BE2C (cell line): Measurements from ENCODE around the gene ADPGK. TPM values are rescaled to one million over a fixed set of nuclear protein-coding genes. Genes with fewer than 3 reads are reported as not detected.

ENCODE experiments used
- DNase-seq: peaks from one replicate; pipeline ENCODE4 v3.0.0-alpha.2; 2020
- H3K27me3 ChIP-seq: fragments of 250-450 bp; sonication (Bioruptor Pico); 2 replicates; pipeline ENCODE4 v1.5.1; 2020; ENCODE audit warnings: mild to moderate bottlenecking
- H3K36me3 ChIP-seq: fragments of 250-450 bp; sonication (Bioruptor Pico); 2 replicates; pipeline ENCODE4 v1.5.1; 2020; ENCODE audit warnings: mild to moderate bottlenecking
- H3K4me1 ChIP-seq: fragments of 250-450 bp; sonication (Bioruptor Pico); 2 replicates; pipeline ENCODE4 v1.5.1; 2020
- H3K4me3 ChIP-seq: 2 replicates; pipeline ENCODE4 v1.5.1; 2011; ENCODE audit warnings: low read depth, low read length
- H3K9me3 ChIP-seq: fragments of 250-450 bp; sonication (Bioruptor Pico); 2 replicates; pipeline ENCODE4 v1.5.1; 2020
- CTCF ChIP-seq: IDR thresholded peaks from 2 replicates; pipeline ENCODE4 v1.5.1; 2012; ENCODE audit warnings: mild to moderate bottlenecking, low read depth, low read length
- polyA plus RNA-seq: library from polyadenylated mRNA; unstranded; fragments of >200 nt; gene quantifications from one replicate; pipeline ENCODE4 v1.2.1, GENCODE V29; 2012; ENCODE audit warnings: low read depth, missing spikeins; ENCODE audit not compliant: insufficient read length, insufficient read depth

ADPGK gene
- polyA plus RNA-seq, result 25.7 TPM

- H3K4me1 ChIP-seq, result no peaks in the 10 kb centered on the region
- H3K27me3 ChIP-seq, result no peaks in the 10 kb centered on the region
- H3K36me3 ChIP-seq, result no peaks in the 10 kb centered on the region
- peak; percentile 57 for TF ChIP-seq CTCF
- peak within 1 kb of the TSS; percentile 91 for H3K4me3 ChIP-seq
- H3K9me3 ChIP-seq, result no peaks in the 10 kb centered on the region
- peak; percentile 93 for DNase-seq
These were observed at the start of gene ADPGK for GRCh38 chr15:72783640-72784455. Gene ADPGK, minus strand, starts transcription at chr15:72783758. Its CDS starts 67 bp downstream, at chr15:72783691.

- no peak for TF ChIP-seq CTCF
- no peak for DNase-seq
These were observed 43.7 kb upstream of the ADPGK start for GRCh38 chr15:72827226-72827625.

GRCh38 chr15:72826611-72827010, 43.1 kb upstream of the ADPGK start:
- no peaks in the 10 kb centered on the region; the same call in 1 of the 2 replicates for H3K27me3 ChIP-seq
- TF ChIP-seq CTCF, result no peak
- no peaks in the 10 kb centered on the region for H3K36me3 ChIP-seq
- no peaks in the 10 kb centered on the region for H3K9me3 ChIP-seq
- no peak overlapping the region for H3K4me3 ChIP-seq
- DNase-seq, result no peak
- no peaks in the 10 kb centered on the region for H3K4me1 ChIP-seq

More at GRCh38 chr15:72827226-72827625, 43.7 kb upstream of the ADPGK start:
- no peaks in the 10 kb centered on the region for H3K4me1 ChIP-seq
- H3K4me3 ChIP-seq, result no peak overlapping the region
- H3K9me3 ChIP-seq, result no peaks in the 10 kb centered on the region
- no peaks in the 10 kb centered on the region for H3K36me3 ChIP-seq
- H3K27me3 ChIP-seq, result no peaks in the 10 kb centered on the region; the same call in 1 of the 2 replicates

GRCh38 chr15:72825829-72826228, 42.3 kb upstream of the ADPGK start:
- Histone ChIP-seq H3K4me3 (no peak overlapping the region), H3K27me3 (no peaks in the 10 kb centered on the region; the same call in 1 of the 2 replicates), H3K4me1 (no peaks in the 10 kb centered on the region), H3K36me3 (no peaks in the 10 kb centered on the region), H3K9me3 (no peaks in the 10 kb centered on the region)
- TF ChIP-seq CTCF, result no peak
- no peak for DNase-seq

- H3K4me1 ChIP-seq, result no peaks in the 10 kb centered on the region
- TF ChIP-seq CTCF, result no peak
- H3K27me3 ChIP-seq, result no peaks in the 10 kb centered on the region; the same call in 1 of the 2 replicates
- DNase-seq, result no peak
- H3K36me3 ChIP-seq, result no peaks in the 10 kb centered on the region
- no peak overlapping the region for H3K4me3 ChIP-seq
- no peaks in the 10 kb centered on the region for H3K9me3 ChIP-seq
These were observed 41.2 kb upstream of the ADPGK start for GRCh38 chr15:72824781-72825180.

GRCh38 chr15:72824112-72824511, 40.6 kb upstream of the ADPGK start:
- no peak overlapping the region for H3K4me3 ChIP-seq

More at GRCh38 chr15:72824112-72824511, 40.6 kb upstream of the ADPGK start:
- no peak for DNase-seq
- no peaks in the 10 kb centered on the region for H3K36me3 ChIP-seq
- no peaks in the 10 kb centered on the region for H3K9me3 ChIP-seq
- H3K27me3 ChIP-seq, result peaks cover 3% of the 10 kb centered on the region
- no peak for TF ChIP-seq CTCF
- no peaks in the 10 kb centered on the region for H3K4me1 ChIP-seq
